Liver (tissue), 9 donors: ENCODE measurements around the gene CELA1. TPM values are rescaled to one million over a fixed set of nuclear protein-coding genes. Genes with fewer than 3 reads are reported as not detected.
A peak's percentile ranks its signal among the peaks of the same experiment; 100 is the strongest.

Experiments used
- DNase-seq: peaks from one replicate; pipeline ENCODE4 v3.0.0-alpha.2; 2017; ENCODE audit warnings: low spot score
- H3K27ac ChIP-seq, 2 donors: one replicate each; pipeline ENCODE4 v1.7.0; 2013; ENCODE audit warnings: inconsistent platforms in 2 of 2, low read length in 2 of 2, control low read depth in 1 of 2, low read depth in 1 of 2, mild to moderate bottlenecking in 1 of 2
- H3K27me3 ChIP-seq, 4 donors: one replicate each; pipeline versions ENCODE4 v1.6.1 to v1.7.0; 2013; ENCODE audit warnings: low read length in 3 of 4, inconsistent platforms in 1 of 4, mild to moderate bottlenecking in 1 of 4, moderate library complexity in 1 of 4; ENCODE audit not compliant: control insufficient read depth in 4 of 4, insufficient read depth in 4 of 4
- H3K36me3 ChIP-seq, 4 donors: one replicate each; pipeline versions ENCODE4 v1.6.1 to v1.7.0; 2013; ENCODE audit warnings: low read length in 3 of 4, mild to moderate bottlenecking in 3 of 4, low read depth in 1 of 4, moderate library complexity in 1 of 4; ENCODE audit not compliant: control insufficient read depth in 4 of 4, insufficient read depth in 3 of 4
- H3K4me1 ChIP-seq, 4 donors: one replicate each; pipeline versions ENCODE4 v1.6.1 to v1.7.0; 2013; ENCODE audit warnings: low read length in 3 of 4, mild to moderate bottlenecking in 3 of 4, moderate library complexity in 1 of 4; ENCODE audit not compliant: control insufficient read depth in 4 of 4, insufficient read depth in 4 of 4
- H3K4me3 ChIP-seq, 3 donors: one replicate each; pipeline versions ENCODE4 v1.6.1 to v1.7.0; 2013; ENCODE audit warnings: low read length in 3 of 3, control low read depth in 1 of 3, low read depth in 1 of 3, mild to moderate bottlenecking in 1 of 3
- H3K9ac ChIP-seq, 2 donors: one replicate each; pipeline ENCODE4 v1.7.0; 2013; ENCODE audit warnings: low read length in 2 of 2, mild to moderate bottlenecking in 2 of 2, moderate library complexity in 2 of 2, control low read depth in 1 of 2, low read depth in 1 of 2
- H3K9me3 ChIP-seq, 4 donors: one replicate each; pipeline versions ENCODE4 v1.6.1 to v1.7.0; 2013; ENCODE audit warnings: low read length in 3 of 4; ENCODE audit not compliant: control insufficient read depth in 4 of 4
- ATF3 ChIP-seq: IDR thresholded peaks from 2 replicates; pipeline ENCODE4 v1.6.1; 2016; ENCODE audit warnings: antibody characterized with exemption
- CTCF ChIP-seq: fragments of 150-350 bp; IDR thresholded peaks from 2 replicates; pipeline ENCODE4 v1.5.1; 2017; ENCODE audit warnings: improper control_type of control experiment, low read depth, low read length; ENCODE audit not compliant: missing input control
- EGR1 ChIP-seq, 2 donors: IDR thresholded peaks; 2 replicates each; pipeline ENCODE4 v1.6.1; 2016 to 2018; ENCODE audit warnings: antibody characterized with exemption in 2 of 2, low read depth in 2 of 2
- FOXA1 ChIP-seq: IDR thresholded peaks from 2 replicates; pipeline ENCODE4 v1.6.1; 2016; ENCODE audit warnings: antibody characterized with exemption
- FOXA2 ChIP-seq: IDR thresholded peaks from 2 replicates; pipeline ENCODE4 v1.6.1; 2016; ENCODE audit warnings: antibody characterized with exemption
- GABPA ChIP-seq, 2 donors: IDR thresholded peaks in 1 of 2; conservative IDR thresholded peaks in 1 of 2; 2 replicates each; pipeline ENCODE4 v1.6.1; 2016; ENCODE audit warnings: antibody characterized with exemption in 2 of 2, mild to moderate bottlenecking in 1 of 2, moderate library complexity in 1 of 2
- HNF4A ChIP-seq, 2 donors: conservative IDR thresholded peaks; 2 replicates each; pipeline ENCODE4 v1.6.1; 2016; ENCODE audit warnings: antibody characterized with exemption in 2 of 2, mild to moderate bottlenecking in 2 of 2
- HNF4G ChIP-seq: IDR thresholded peaks from 2 replicates; pipeline ENCODE4 v1.6.1; 2016; ENCODE audit warnings: antibody characterized with exemption
- JUND ChIP-seq, 2 donors: IDR thresholded peaks; 2 replicates each; pipeline ENCODE4 v1.6.1; 2016; ENCODE audit warnings: antibody characterized with exemption in 2 of 2
- MAX ChIP-seq: IDR thresholded peaks from 2 replicates; pipeline ENCODE4 v1.6.1; 2016; ENCODE audit warnings: antibody characterized with exemption
- NR2F2 ChIP-seq: IDR thresholded peaks from 2 replicates; pipeline ENCODE4 v1.6.1; 2016; ENCODE audit warnings: antibody characterized with exemption
- RAD21 ChIP-seq, 2 donors: IDR thresholded peaks; 2 replicates each; pipeline ENCODE4 v1.6.1; 2016; ENCODE audit warnings: antibody characterized with exemption in 2 of 2, mild to moderate bottlenecking in 2 of 2
- REST ChIP-seq: IDR thresholded peaks from 2 replicates; pipeline ENCODE4 v1.6.1; 2016; ENCODE audit warnings: antibody characterized with exemption, mild to moderate bottlenecking
- SP1 ChIP-seq: IDR thresholded peaks from 2 replicates; pipeline ENCODE4 v1.6.1; 2018; ENCODE audit warnings: antibody characterized with exemption, mild to moderate bottlenecking
- TAF1 ChIP-seq: conservative IDR thresholded peaks from 2 replicates; pipeline ENCODE4 v1.6.1; 2016; ENCODE audit warnings: antibody characterized with exemption, mild to moderate bottlenecking
- YY1 ChIP-seq: IDR thresholded peaks from 2 replicates; pipeline ENCODE4 v1.6.1; 2016; ENCODE audit warnings: antibody characterized with exemption, mild to moderate bottlenecking
- ZBTB33 ChIP-seq: IDR thresholded peaks from 2 replicates; pipeline ENCODE4 v1.6.1; 2016; ENCODE audit warnings: antibody characterized with exemption
- WGBS: extraction: QIAGEN DNeasy Blood & Tissue Kit; methylation state at CpG from one replicate; pipeline ENCODE4 v1.1.7; 2013; 5-methylcytosine and 5-hydroxymethylcytosine counted together
- polyA plus RNA-seq, 2 donors: library from polyadenylated mRNA; stranded (reverse) in 1 of 2; unstranded in 1 of 2; fragments of 200-250 nt in 1 of 2; fragments of >200 nt in 1 of 2; fragmentation: Nextera tagmentation in 1 of 2; extraction: Ambion mirVana in 1 of 2; gene quantifications; one replicate each; pipeline versions ENCODE4 v1.2.1 to v1.2.3, GENCODE V29; 2013 to 2015
- total RNA-seq, 2 donors: library from RNA; depleted of rRNA; stranded (reverse); fragments of >200 nt; gene quantifications; one replicate each; pipeline ENCODE4 v1.2.3, GENCODE V29; 2014
- donor health status: healthy.
- donor health status: healthy.
- donor health status: healthy.
- donor health status: healthy.
- donor health status: healthy.

Gene CELA1
- total and polyA plus RNA-seq, 4 donors, result not detected

- H3K4me1 ChIP-seq, result peaks cover 0 to 5% (median 2%) of the 10 kb centered on the region in 4 donors
- H3K4me3 ChIP-seq, result no peak overlapping the region
- no peak overlapping the region for H3K9ac ChIP-seq
- no peak overlapping the region for H3K27ac ChIP-seq
- DNase-seq, result no peak
- H3K9me3 ChIP-seq, result no peaks in the 10 kb centered on the region
- no peaks in the 10 kb centered on the region for H3K27me3 ChIP-seq
- 87% methylated on average over 4 of the region's 4 CpGs for WGBS
- TF ChIP-seq MAX (no peak), SP1 (no peak), NR2F2 (no peak), HNF4G (no peak)
- H3K36me3 ChIP-seq, result no peaks in the 10 kb centered on the region
Observed at GRCh38 chr12:51328587-51328986, 17.9 kb downstream of the CELA1 start.

- peaks cover 0 to 5% (median 2%) of the 10 kb centered on the region in 4 donors for H3K4me1 ChIP-seq
- no peaks in the 10 kb centered on the region for H3K9me3 ChIP-seq
- H3K36me3 ChIP-seq, result no peaks in the 10 kb centered on the region
- DNase-seq, result no peak
- TF ChIP-seq NR2F2 (no peak), HNF4G (no peak), YY1 (no peak), GABPA (IDR thresholded peaks at IDR 0.05 in 1 of 2, conservative IDR thresholded peaks at IDR 0.05 in 1 of 2) (no peak), ZBTB33 (no peak), JUND (IDR thresholded peaks at IDR 0.05) (no peak), HNF4A (conservative IDR thresholded peaks at IDR 0.05) (no peak), FOXA1 (no peak), TAF1 (no peak)
- H3K27me3 ChIP-seq, result no peaks in the 10 kb centered on the region
- no peak overlapping the region for H3K9ac ChIP-seq
- 73% methylated on average over 7 of the region's 7 CpGs for WGBS
- H3K4me3 ChIP-seq, result no peak overlapping the region
- peak overlapping the region in 1 of 2 donors; percentile 31 for H3K27ac ChIP-seq
Observed at GRCh38 chr12:51326698-51327439, 19.6 kb downstream of the CELA1 start.

GRCh38 chr12:51324953-51325352 lies 21.5 kb downstream of the CELA1 start:
- H3K27me3 ChIP-seq, result no peaks in the 10 kb centered on the region
- DNase-seq, result no peak
- H3K4me3 ChIP-seq, result no peak overlapping the region
- H3K9me3 ChIP-seq, result no peaks in the 10 kb centered on the region
- peaks cover 0 to 5% (median 2%) of the 10 kb centered on the region in 4 donors for H3K4me1 ChIP-seq
- H3K36me3 ChIP-seq, result no peaks in the 10 kb centered on the region
- WGBS, result 88% methylated on average over 4 of the region's 4 CpGs
- no peak overlapping the region for H3K27ac ChIP-seq
- no peak overlapping the region for H3K9ac ChIP-seq
- TF ChIP-seq HNF4G (no peak), ATF3 (no peak), ZBTB33 (no peak), MAX (no peak), SP1 (no peak), TAF1 (no peak), CTCF (no peak), FOXA2 (no peak), GABPA (IDR thresholded peaks at IDR 0.05 in 1 of 2, conservative IDR thresholded peaks at IDR 0.05 in 1 of 2) (no peak), RAD21 (IDR thresholded peaks at IDR 0.05) (no peak), REST (no peak), EGR1 (IDR thresholded peaks at IDR 0.05; ENCODE audit: low read depth in 2 of 2) (no peak), YY1 (no peak), JUND (IDR thresholded peaks at IDR 0.05) (no peak)
